CD14-positive monocyte (primary cell): ENCODE results near the gene TMEM40. TPM values are rescaled to one million over a fixed set of nuclear protein-coding genes. Genes with fewer than 3 reads are reported as not detected.

ENCODE experiments used
- DNase-seq, 3 donors: peaks; one replicate each; pipeline ENCODE4 v3.0.0-alpha.2; 2011 to 2022
- H2AFZ ChIP-seq: 2 replicates; pipeline ENCODE4 v1.6.0; 2012; ENCODE audit warnings: mild to moderate bottlenecking, low read depth, low read length, inconsistent platforms; ENCODE audit not compliant: insufficient read depth, poor library complexity, severe bottlenecking
- H3K27ac ChIP-seq, 2 donors: 1 replicate in 1 of 2; 2 replicates in 1 of 2; pipeline ENCODE4 v1.5.1; 2012 to 2013; ENCODE audit warnings: low read length in 2 of 2, control low read depth in 1 of 2, inconsistent platforms in 1 of 2, low read depth in 1 of 2, mild to moderate bottlenecking in 1 of 2
- H3K27me3 ChIP-seq, 2 donors: one replicate each; pipeline versions ENCODE4 v1.6.0 to v1.6.1; 2011 to 2013; ENCODE audit warnings: low read length in 2 of 2; ENCODE audit not compliant: control insufficient read depth in 2 of 2, insufficient read depth in 2 of 2
- H3K36me3 ChIP-seq, 2 donors: replicated peaks in 1 of 2; 1 replicate in 1 of 2; 2 replicates in 1 of 2; pipeline versions ENCODE4 v1.5.1 to v1.6.1; 2012 to 2013; ENCODE audit warnings: low read length in 2 of 2, control low read depth in 1 of 2, inconsistent platforms in 1 of 2, mild to moderate bottlenecking in 1 of 2; ENCODE audit not compliant: insufficient read depth in 2 of 2, control insufficient read depth in 1 of 2
- H3K4me1 ChIP-seq, 2 donors: 1 replicate in 1 of 2; 2 replicates in 1 of 2; pipeline versions ENCODE4 v1.5.1 to v1.6.1; 2012 to 2013; ENCODE audit warnings: low read length in 2 of 2, control low read depth in 1 of 2, inconsistent platforms in 1 of 2, mild to moderate bottlenecking in 1 of 2, moderate library complexity in 1 of 2; ENCODE audit not compliant: insufficient read depth in 2 of 2, control insufficient read depth in 1 of 2
- H3K4me2 ChIP-seq: replicated peaks from 2 replicates; pipeline ENCODE3; 2012; ENCODE audit warnings: low read length, moderate library complexity, mild to moderate bottlenecking; ENCODE audit not compliant: poor library complexity, severe bottlenecking; ENCODE audit errors: extremely low read depth
- H3K4me3 ChIP-seq, 3 experiments: fragments of 200-600 bp in 1 of 3; sonication (generic) in 1 of 3; replicated peaks in 1 of 3; 1 replicate in 2 of 3; 2 replicates in 1 of 3; pipeline ENCODE4 v1.5.1; 2011 to 2013; ENCODE audit warnings: low read length in 3 of 3, mild to moderate bottlenecking in 3 of 3, control low read depth in 2 of 3, low read depth in 2 of 3, inconsistent platforms in 1 of 3, moderate library complexity in 1 of 3
- H3K79me2 ChIP-seq: 2 replicates; pipeline ENCODE4 v1.6.0; 2012; ENCODE audit warnings: mild to moderate bottlenecking, control low read depth, inconsistent platforms, low read length, moderate library complexity; ENCODE audit not compliant: insufficient read depth
- H3K9ac ChIP-seq: 2 replicates; pipeline ENCODE4 v1.6.0; 2017; ENCODE audit warnings: low read length, mild to moderate bottlenecking; ENCODE audit not compliant: insufficient read depth, poor library complexity, severe bottlenecking
- H3K9me3 ChIP-seq, 2 donors: replicated peaks in 1 of 2; 1 replicate in 1 of 2; 2 replicates in 1 of 2; pipeline versions ENCODE4 v1.5.1 to v1.6.1; 2012 to 2013; ENCODE audit warnings: low read length in 2 of 2, control low read depth in 1 of 2; ENCODE audit not compliant: control insufficient read depth in 1 of 2, insufficient read depth in 1 of 2
- H4K20me1 ChIP-seq: 2 replicates; pipeline ENCODE4 v1.6.0; 2012; ENCODE audit warnings: mild to moderate bottlenecking, low read length, control low read depth, moderate library complexity; ENCODE audit not compliant: insufficient read depth
- H3K27ac Mint-ChIP-seq, 7 donors: one replicate each; pipeline ENCODE4 v1.8.0; 2020; ENCODE audit warnings: mild to moderate bottlenecking in 7 of 7, mixed read lengths in 7 of 7, moderate library complexity in 6 of 7, inconsistent platforms in 2 of 7
- H3K27me3 Mint-ChIP-seq, 3 donors: one replicate each; pipeline ENCODE4 v1.8.0; 2021 to 2022; ENCODE audit warnings: low read depth in 3 of 3, mild to moderate bottlenecking in 3 of 3, mixed read lengths in 3 of 3, moderate library complexity in 3 of 3, inconsistent platforms in 1 of 3
- H3K36me3 Mint-ChIP-seq, 2 donors: one replicate each; pipeline ENCODE4 v1.8.0; 2020; ENCODE audit warnings: mixed read lengths in 2 of 2, inconsistent platforms in 1 of 2, mild to moderate bottlenecking in 1 of 2
- H3K4me1 Mint-ChIP-seq: one replicate; pipeline ENCODE4 v1.8.0; 2020; ENCODE audit warnings: mild to moderate bottlenecking, mixed read lengths
- H3K4me3 Mint-ChIP-seq, 2 donors: one replicate each; pipeline ENCODE4 v1.8.0; 2020; ENCODE audit warnings: mild to moderate bottlenecking in 2 of 2, mixed read lengths in 2 of 2, moderate library complexity in 1 of 2
- H3K9me3 Mint-ChIP-seq, 7 donors: one replicate each; pipeline ENCODE4 v1.8.0; 2020 to 2022; ENCODE audit warnings: mixed read lengths in 7 of 7, mild to moderate bottlenecking in 6 of 7, moderate library complexity in 6 of 7, inconsistent platforms in 2 of 7
- WGBS: methylation state at CpG from one replicate; pipeline ENCODE4 v1.1.5; 2013; ENCODE audit warnings: missing lambda C conversion rate; ENCODE audit not compliant: insufficient coverage; 5-methylcytosine and 5-hydroxymethylcytosine counted together
- intact Hi-C, 2 donors: fragments of 100-400 bp; cut with micrococcal nuclease; formaldehyde crosslinking; loops; one replicate each; pipeline versions ENCODE4 v1.15.0 to v1.15.1; 2023
- polyA plus RNA-seq, 3 donors: library from polyadenylated mRNA; depleted of rRNA in 1 of 3; unstranded in 2 of 3; stranded (reverse) in 1 of 3; fragments of 300-500 nt in 2 of 3; fragments of >200 nt in 1 of 3; fragmentation: Illumina TruSeq in 2 of 3; gene quantifications; 1 replicate in 2 of 3; 2 replicates in 1 of 3; pipeline ENCODE4 v1.2.3, GENCODE V29; 2012 to 2021
- TF ChIP-seq, protein P1 (sequence below): fragments of 200-600 bp; IDR thresholded peaks from one replicate; pipeline ENCODE4 v1.8.0; 2022; ENCODE audit warnings: antibody characterized with exemption, mild to moderate bottlenecking

Gene TMEM40
- polyA plus RNA-seq, 3 donors, result 0.92 TPM; not detected in 2

DNA sequence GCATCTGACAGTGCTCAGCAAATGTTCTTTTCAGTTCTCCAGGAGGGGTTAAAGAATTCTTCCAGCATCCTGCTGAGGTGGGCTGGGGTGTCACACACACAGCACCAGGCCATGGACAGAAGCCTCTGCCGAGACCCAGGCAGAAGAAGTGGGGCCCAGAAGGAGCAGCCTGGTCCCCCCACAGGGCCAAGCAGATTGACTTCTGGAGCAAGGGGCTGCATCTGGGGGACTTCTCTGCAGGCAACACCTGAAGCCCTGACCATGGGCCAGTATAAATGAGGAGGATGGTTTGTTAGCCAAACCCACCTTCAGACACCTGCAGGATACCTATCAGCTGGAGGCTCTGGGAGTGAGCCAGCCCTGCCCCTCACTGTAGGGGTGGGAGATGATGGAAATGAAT is 16.2 kb upstream of the TMEM40 start:
- Mint-ChIP-seq H3K27me3 (peaks cover 0 to 6% (median 4%) of the 10 kb centered on the region in 3 donors), H3K36me3 (no peaks in the 10 kb centered on the region), H3K4me1 (peaks cover 3% of the 10 kb centered on the region), H3K4me3 (no peak overlapping the region), H3K9me3 (no peaks in the 10 kb centered on the region), H3K27ac (no peak overlapping the region)
- Histone ChIP-seq H3K27me3 (no peaks in the 10 kb centered on the region), H3K79me2 (no peaks in the 10 kb centered on the region), H2AFZ (no peak overlapping the region), H3K4me3 (no peak overlapping the region), H3K4me2 (no peak overlapping the region), H3K9me3 (no peaks in the 10 kb centered on the region), H3K4me1 (no peaks in the 10 kb centered on the region), H3K9ac (no peak overlapping the region), H3K27ac (no peak overlapping the region), H3K36me3 (no peaks in the 10 kb centered on the region), H4K20me1 (no peaks in the 10 kb centered on the region)
- TF ChIP-seq, protein P1, sequence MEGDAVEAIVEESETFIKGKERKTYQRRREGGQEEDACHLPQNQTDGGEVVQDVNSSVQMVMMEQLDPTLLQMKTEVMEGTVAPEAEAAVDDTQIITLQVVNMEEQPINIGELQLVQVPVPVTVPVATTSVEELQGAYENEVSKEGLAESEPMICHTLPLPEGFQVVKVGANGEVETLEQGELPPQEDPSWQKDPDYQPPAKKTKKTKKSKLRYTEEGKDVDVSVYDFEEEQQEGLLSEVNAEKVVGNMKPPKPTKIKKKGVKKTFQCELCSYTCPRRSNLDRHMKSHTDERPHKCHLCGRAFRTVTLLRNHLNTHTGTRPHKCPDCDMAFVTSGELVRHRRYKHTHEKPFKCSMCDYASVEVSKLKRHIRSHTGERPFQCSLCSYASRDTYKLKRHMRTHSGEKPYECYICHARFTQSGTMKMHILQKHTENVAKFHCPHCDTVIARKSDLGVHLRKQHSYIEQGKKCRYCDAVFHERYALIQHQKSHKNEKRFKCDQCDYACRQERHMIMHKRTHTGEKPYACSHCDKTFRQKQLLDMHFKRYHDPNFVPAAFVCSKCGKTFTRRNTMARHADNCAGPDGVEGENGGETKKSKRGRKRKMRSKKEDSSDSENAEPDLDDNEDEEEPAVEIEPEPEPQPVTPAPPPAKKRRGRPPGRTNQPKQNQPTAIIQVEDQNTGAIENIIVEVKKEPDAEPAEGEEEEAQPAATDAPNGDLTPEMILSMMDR, result no peak
- WGBS, result no CpG with 5 or more reads among the region's 1 CpG
- intact Hi-C loops, result no loop called here
- no peak for DNase-seq

DNA sequence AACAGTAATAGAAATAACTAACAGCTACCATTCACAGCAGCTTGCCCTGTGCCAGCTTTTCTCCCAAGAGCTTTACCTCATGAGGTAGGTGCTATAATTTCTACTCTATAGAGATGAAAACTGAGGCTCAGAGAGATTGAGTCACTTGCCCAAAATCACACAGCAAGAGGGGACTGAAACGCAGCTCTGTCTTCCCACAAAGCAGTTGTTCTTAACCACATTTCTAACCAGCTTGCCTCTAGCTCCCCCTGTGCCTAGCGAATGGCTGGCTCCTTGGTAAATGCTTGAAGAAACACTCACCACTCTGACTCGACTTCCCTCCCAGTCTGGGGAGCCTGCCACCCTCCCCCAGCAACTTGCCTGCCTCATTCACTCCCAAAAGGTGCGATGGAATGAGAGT is 15.6 kb upstream of the TMEM40 start:
- no peak overlapping the region for H3K27ac Mint-ChIP-seq
- Histone ChIP-seq H3K27me3 (no peaks in the 10 kb centered on the region), H3K4me3 (no peak overlapping the region), H3K4me1 (no peaks in the 10 kb centered on the region), H4K20me1 (no peaks in the 10 kb centered on the region), H3K9me3 (no peaks in the 10 kb centered on the region), H3K9ac (no peak overlapping the region), H3K27ac (no peak overlapping the region), H3K4me2 (no peak overlapping the region), H2AFZ (no peak overlapping the region), H3K79me2 (no peaks in the 10 kb centered on the region), H3K36me3 (no peaks in the 10 kb centered on the region)
- TF ChIP-seq, protein P1, result no peak
- DNase-seq, result no peak
- H3K36me3 Mint-ChIP-seq, result no peaks in the 10 kb centered on the region
- H3K4me1 Mint-ChIP-seq, result peaks cover 3% of the 10 kb centered on the region
- intact Hi-C loops, result no loop called here
- no peaks in the 10 kb centered on the region for H3K9me3 Mint-ChIP-seq
- 89% methylated on average over 4 of the region's 4 CpGs for WGBS
- H3K4me3 Mint-ChIP-seq, result no peak overlapping the region
- peaks cover 0 to 5% (median 4%) of the 10 kb centered on the region in 3 donors for H3K27me3 Mint-ChIP-seq
